K562 (cell line): ENCODE measurements around the gene CFAP53.

Source experiments
- KDM2B ChIP-seq: fragments of 250-450 bp; sonication (Bioruptor Pico); IDR thresholded peaks from 2 replicates; pipeline ENCODE4 v1.8.0; 2021; ENCODE audit warnings: mild to moderate bottlenecking, moderate library complexity
- PATZ1 ChIP-seq: fragments of 250-450 bp; sonication (Bioruptor Pico); IDR thresholded peaks from 2 replicates; pipeline ENCODE4 v1.5.0; 2020; ENCODE audit warnings: mild to moderate bottlenecking, borderline replicate concordance
- RAD21 ChIP-seq, 2 experiments: fragments of 250-450 bp in 1 of 2; fragments of 450-650 bp in 1 of 2; sonication (Bioruptor Pico) in 1 of 2; formaldehyde crosslinking in 1 of 2; IDR thresholded peaks in 1 of 2; conservative IDR thresholded peaks in 1 of 2; 2 replicates each; pipeline versions ENCODE4 v1.4.0 to v1.8.0; 2020 to 2022; ENCODE audit warnings: mild to moderate bottlenecking in 2 of 2, moderate library complexity in 1 of 2

GRCh38 chr18:50189160-50189559, 77.1 kb downstream of the CFAP53 start:
- TF ChIP-seq PATZ1 (no peak), RAD21 (CRISPR knock-in tag; conservative IDR thresholded peaks at IDR 0.05 in 1 of 2, IDR thresholded peaks at IDR 0.05 in 1 of 2) (no peak), KDM2B (CRISPR knock-in tag) (no peak)
